ENCODE measurements around the gene ELOVL5.
"Not testable (repeated sequence)": the region's sequence is repeated elsewhere in the genome, so short reads cannot be mapped to it uniquely, and the experiment has no call there.

Gene ELOVL5

GRCh38 chr6:53327017-53327395 is 21.7 kb downstream of the ELOVL5 start:
- peak; percentile 19 for DNase-seq

- DNase-seq, result peak; percentile 98
These were observed 22.3 kb downstream of the ELOVL5 start for GRCh38 chr6:53326372-53327016.

DNA sequence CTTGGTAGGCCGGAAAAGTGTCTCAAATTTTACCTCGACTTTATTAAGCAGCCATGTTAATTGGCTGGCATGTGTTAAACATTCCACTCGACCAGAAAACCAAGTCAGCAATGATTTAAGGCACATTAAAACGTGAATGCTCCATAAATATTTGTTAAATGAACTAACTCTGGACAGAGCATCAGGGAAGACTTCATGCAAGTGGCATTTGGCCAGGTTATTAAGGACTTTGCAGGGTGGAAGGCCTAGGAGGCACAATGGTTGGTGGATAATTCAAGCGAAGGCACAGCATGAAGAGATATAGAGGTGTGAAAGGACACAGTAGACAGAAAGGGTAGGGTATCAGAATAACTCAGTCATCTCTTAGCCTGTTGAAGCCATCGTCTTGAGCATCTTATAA is 23.0 kb downstream of the ELOVL5 start:
- DNase-seq, result peak; percentile 47

GRCh38 chr6:53322188-53323029 is 26.3 kb downstream of the ELOVL5 start:
- no peak for DNase-seq

- no peak for DNase-seq
These were observed 27.0 kb downstream of the ELOVL5 start for GRCh38 chr6:53321701-53322100.

DNA sequence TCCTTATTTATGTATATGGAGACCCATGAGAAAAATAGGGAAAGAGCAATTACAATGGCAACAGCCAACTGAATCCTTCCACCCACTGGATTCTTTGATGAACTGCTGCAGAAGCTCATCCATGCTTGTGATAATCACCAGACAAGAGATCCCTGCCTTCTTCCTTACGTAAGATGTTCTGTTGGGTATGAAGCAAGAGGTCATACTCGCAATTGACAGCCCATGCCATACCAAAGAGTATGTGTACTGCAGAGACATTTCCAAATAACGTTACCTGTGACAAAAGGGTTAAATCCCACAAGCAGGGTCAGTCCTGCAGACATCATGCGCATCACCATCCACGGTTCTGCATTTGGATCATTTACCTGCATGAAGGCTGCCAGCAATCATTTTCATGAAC is 27.8 kb downstream of the ELOVL5 start:
- DNase-seq, result no peak

GRCh38 chr6:53318429-53318828 is 30.3 kb downstream of the ELOVL5 start:
- DNase-seq, result no peak

DNA sequence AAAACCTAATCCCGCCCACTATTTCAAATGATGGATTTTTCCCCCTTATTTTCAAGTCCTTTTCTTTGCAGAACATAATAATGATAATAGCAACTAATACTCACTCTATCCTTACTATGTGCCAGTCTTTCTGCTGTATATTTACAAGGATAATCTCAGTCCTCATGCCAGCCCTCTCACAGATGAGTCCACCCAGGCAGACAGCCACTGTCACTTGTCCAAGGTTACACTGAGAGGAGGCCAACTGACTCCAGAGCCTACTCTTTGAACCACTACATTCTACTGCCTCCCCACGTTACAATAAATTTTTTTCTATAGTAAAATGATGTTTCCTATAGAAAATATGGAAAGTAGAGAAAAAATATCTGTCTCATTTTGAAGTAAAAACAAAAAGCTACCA is 30.9 kb downstream of the ELOVL5 start:
- DNase-seq, result no peak

DNA sequence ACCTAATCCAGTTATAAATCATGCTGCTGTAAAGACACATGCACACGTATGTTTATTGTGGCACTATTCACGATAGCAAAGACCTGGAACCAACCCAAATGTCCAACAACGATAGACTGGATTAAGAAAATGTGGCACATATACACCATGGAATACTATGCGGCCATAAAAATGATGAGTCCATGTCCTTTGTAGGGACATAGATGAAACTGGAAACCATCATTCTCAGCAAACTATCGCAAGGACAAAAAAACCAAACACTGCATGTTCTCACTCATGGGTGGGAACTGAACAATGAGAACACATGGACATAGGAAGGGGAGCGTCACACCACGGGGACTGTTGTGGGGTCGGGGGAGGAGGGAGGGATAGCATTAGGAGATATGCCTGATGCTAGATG is 31.5 kb downstream of the ELOVL5 start:
- DNase-seq, result not testable (repeated sequence)

- DNase-seq, result no peak
These were observed 32.6 kb downstream of the ELOVL5 start for GRCh38 chr6:53316142-53316541.

DNA sequence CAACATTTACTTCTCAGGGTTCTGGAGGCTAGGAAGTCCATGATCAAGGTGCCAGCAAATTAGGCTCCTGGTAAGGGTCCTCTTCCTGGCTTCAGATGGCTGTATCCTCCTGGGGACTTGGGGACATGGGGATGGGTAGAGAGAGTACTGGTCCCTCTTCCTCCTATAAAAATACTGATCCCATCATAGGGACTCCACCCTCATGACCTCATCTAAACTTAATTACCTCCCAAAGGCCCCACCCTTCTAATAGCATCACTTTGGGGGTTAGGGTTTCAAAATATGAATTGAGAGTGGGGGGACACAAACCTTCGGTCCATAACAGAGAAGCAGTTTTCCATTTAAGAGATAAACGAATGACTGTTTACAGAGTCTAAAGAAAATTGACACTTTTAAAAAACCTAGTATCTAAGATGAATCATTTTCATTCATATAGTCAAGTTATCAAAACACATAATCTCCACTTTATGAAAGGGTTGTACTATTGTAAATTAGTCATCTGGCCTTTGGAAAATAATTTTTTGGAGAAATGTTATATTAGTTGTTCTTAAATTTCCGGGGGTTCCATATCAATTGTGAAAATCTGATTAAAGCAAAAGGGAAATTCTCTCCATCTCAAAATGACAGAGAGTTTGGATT is 33.5 kb downstream of the ELOVL5 start:
- no peak for DNase-seq

- DNase-seq, result peak; percentile 64
These were observed 34.9 kb downstream of the ELOVL5 start for GRCh38 chr6:53313784-53314400.

DNA sequence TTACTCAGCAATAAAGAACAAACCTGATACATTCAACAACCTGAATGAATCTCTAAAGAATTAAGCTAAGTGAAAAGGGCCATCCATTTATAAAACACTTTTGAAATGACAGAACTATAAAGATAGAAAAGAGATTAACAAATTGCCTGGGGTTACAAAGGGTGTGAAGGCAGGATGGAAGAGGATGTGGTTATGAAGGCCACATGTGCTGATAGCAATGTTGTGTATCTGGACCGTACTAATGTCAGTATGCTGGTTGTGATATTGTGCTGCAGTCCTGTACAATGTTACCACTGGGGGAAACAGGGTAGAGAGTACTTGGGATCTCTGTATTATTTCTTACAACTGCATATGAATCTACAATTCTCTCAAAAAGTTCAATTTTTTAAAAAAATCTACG is 36.4 kb downstream of the ELOVL5 start:
- no peak for DNase-seq

GRCh38 chr6:53311586-53311935 is 37.2 kb downstream of the ELOVL5 start:
- peak; percentile 74 for DNase-seq

- peak; percentile 40 for DNase-seq
These were observed 37.8 kb downstream of the ELOVL5 start for GRCh38 chr6:53310771-53311585.

DNA sequence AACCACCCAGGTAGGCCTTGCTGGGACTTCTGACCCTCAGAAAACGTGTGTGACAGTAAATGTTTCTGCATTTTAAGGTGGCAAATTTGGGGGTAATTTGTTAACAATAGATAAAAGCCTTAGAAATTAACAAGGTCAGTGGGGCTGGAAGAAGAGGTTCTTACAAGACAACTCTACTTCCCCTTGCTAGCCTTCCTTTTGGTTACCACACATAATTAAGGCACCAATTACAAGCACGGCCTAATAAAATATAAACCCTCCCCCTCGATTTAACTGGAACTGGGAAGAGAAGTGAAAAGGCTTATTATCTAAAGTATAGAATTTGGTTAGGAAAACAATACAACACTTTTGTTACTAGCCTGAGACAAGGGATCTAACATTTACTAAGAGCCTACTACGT is 38.8 kb downstream of the ELOVL5 start:
- no peak for DNase-seq

DNA sequence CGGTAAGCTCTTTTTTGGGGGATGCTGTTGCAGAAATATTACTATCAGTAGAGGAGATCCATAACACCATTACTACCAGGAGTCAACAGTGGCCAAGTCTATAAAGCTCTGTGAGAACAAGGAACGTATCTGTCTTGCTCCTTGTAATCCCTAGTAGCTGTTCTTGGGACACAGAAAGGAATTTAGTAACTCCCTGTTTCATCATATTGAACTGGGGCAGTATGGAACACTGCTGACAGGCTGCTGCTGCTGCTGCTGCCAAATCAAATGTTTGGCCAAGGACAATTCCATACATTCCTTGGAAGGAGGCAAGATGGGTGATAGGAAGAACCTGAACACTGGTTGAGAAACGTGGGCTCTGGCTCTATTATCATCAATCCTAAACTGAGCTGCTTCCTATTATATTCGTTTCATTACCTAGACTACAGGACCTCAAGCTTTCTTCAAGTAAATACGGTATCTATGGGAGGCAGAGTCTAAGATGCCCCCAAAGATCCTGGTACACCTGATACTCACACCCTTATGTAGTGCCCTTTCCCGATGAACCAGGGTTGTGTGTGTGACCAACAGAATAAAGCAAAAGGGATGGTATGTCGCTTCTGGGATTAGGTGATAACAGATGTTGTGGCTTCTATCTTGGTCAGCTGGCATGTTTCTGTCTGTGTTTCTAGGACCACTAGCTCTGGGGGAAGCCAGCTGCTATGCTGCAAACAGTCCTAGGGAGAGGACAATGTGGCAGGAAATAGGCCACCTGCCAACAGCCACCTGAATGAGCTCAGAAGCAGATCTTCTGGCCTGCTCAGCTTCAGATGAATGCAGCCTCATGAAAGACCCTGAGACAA is 39.5 kb downstream of the ELOVL5 start:
- DNase-seq, result peak; percentile 88

- DNase-seq, result peak; percentile 36
These were observed 41.9 kb downstream of the ELOVL5 start for GRCh38 chr6:53306819-53307347.

DNA sequence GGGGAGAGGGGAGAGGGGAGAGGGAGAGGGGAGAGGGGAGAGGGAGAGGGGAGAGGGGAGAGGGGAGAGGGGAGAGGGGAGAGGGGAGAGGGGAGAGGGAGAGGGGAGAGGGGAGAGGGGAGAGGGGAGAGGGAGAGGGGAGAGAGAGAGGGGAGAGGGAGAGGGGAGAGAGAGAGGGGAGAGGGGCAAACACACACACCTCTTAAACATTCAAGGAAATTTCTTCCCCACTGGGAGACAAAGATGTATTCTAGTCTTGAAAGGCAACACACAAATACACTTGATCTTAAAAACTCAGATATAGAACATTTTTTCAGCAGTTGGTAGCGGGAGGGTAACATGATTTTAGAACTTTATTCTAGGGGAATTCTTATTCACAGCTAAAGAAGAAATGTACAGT is 42.5 kb downstream of the ELOVL5 start:
- not testable (repeated sequence) for DNase-seq

DNA sequence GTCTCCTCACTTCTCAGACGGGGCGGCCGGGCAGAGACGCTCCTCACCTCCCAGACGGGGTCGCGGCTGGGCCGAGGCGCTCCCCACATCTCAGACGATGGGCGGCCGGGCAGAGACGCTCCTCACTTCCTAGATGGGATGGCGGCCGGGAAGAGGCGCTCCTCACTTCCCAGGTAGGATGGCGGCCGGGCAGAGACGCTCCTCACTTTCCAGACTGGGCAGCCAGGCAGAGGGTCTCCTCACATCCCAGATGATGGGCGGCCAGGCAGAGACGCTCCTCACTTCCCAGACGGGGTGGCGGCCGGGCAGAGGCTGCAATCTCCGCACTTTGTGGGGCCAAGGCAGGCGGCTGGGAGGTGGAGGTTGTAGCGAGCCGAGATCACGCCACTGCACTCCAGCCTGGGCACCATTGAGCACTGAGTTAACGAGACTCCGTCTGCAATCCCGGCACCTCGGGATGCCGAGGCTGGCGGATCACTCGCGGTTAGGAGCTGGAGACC is 43.2 kb downstream of the ELOVL5 start:
- DNase-seq, result not testable (repeated sequence)

DNA sequence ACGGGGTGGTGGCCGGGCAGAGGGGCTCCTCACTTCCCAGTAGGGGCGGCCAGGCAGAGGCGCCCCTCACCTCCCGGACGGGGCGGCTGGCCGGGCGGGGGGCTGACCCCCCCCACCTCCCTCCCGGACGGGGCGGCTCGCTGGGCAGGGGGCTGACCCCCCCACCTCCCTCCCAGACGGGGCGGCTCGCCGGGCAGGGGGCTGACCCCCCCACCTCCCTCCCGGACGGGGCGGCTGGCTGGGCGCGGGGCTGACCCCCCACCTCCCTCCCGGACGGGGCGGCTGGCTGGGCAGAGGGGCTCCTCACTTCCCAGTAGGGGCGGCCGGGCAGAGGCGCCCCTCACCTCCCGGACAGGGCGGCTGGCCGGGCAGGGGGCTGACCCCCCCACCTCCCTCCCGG is 43.8 kb downstream of the ELOVL5 start:
- not testable (repeated sequence) for DNase-seq

Measured in fibroblast of upper back skin (primary cell).